Measurements from ENCODE around the gene FBXO10. TPM values are rescaled to one million over a fixed set of nuclear protein-coding genes. Genes with fewer than 3 reads are reported as not detected.

FBXO10 gene
- total and polyA plus RNA-seq, 2 experiments from 2014 or later = 3.4 to 13.4 TPM

- TF ChIP-seq, protein P1, sequence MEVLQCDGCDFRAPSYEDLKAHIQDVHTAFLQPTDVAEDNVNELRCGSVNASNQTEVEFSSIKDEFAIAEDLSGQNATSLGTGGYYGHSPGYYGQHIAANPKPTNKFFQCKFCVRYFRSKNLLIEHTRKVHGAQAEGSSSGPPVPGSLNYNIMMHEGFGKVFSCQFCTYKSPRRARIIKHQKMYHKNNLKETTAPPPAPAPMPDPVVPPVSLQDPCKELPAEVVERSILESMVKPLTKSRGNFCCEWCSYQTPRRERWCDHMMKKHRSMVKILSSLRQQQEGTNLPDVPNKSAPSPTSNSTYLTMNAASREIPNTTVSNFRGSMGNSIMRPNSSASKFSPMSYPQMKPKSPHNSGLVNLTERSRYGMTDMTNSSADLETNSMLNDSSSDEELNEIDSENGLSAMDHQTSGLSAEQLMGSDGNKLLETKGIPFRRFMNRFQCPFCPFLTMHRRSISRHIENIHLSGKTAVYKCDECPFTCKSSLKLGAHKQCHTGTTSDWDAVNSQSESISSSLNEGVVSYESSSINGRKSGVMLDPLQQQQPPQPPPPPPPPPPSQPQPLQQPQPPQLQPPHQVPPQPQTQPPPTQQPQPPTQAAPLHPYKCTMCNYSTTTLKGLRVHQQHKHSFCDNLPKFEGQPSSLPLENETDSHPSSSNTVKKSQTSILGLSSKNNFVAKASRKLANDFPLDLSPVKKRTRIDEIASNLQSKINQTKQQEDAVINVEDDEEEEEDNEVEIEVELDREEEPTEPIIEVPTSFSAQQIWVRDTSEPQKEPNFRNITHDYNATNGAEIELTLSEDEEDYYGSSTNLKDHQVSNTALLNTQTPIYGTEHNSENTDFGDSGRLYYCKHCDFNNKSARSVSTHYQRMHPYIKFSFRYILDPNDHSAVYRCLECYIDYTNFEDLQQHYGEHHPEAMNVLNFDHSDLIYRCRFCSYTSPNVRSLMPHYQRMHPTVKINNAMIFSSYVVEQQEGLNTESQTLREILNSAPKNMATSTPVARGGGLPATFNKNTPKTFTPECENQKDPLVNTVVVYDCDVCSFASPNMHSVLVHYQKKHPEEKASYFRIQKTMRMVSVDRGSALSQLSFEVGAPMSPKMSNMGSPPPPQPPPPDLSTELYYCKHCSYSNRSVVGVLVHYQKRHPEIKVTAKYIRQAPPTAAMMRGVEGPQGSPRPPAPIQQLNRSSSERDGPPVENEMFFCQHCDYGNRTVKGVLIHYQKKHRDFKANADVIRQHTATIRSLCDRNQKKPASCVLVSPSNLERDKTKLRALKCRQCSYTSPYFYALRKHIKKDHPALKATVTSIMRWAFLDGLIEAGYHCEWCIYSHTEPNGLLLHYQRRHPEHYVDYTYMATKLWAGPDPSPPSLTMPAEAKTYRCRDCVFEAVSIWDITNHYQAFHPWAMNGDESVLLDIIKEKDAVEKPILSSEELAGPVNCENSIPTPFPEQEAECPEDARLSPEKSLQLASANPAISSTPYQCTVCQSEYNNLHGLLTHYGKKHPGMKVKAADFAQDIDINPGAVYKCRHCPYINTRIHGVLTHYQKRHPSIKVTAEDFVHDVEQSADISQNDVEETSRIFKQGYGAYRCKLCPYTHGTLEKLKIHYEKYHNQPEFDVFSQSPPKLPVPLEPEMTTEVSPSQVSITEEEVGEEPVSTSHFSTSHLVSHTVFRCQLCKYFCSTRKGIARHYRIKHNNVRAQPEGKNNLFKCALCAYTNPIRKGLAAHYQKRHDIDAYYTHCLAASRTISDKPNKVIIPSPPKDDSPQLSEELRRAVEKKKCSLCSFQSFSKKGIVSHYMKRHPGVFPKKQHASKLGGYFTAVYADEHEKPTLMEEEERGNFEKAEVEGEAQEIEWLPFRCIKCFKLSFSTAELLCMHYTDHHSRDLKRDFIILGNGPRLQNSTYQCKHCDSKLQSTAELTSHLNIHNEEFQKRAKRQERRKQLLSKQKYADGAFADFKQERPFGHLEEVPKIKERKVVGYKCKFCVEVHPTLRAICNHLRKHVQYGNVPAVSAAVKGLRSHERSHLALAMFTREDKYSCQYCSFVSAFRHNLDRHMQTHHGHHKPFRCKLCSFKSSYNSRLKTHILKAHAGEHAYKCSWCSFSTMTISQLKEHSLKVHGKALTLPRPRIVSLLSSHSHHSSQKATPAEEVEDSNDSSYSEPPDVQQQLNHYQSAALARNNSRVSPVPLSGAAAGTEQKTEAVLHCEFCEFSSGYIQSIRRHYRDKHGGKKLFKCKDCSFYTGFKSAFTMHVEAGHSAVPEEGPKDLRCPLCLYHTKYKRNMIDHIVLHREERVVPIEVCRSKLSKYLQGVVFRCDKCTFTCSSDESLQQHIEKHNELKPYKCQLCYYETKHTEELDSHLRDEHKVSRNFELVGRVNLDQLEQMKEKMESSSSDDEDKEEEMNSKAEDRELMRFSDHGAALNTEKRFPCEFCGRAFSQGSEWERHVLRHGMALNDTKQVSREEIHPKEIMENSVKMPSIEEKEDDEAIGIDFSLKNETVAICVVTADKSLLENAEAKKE (CRISPR knock-in tag; IDR thresholded peaks at IDR 0.05) = no peak
- no peak for TF ChIP-seq CTCF (conservative IDR thresholded peaks at IDR 0.05; ENCODE audit: low read depth in 2 of 2)
- TF ChIP-seq POLR2AphosphoS5 (IDR thresholded peaks at IDR 0.05; ENCODE audit: low read depth) = no peak
- no peak for TF ChIP-seq ZNF331 (CRISPR knock-in tag; IDR thresholded peaks at IDR 0.05; ENCODE audit: low read depth)
These were observed 33.3 kb downstream of the FBXO10 start (continued) for GRCh38 chr9:37542895-37543294.

DNA sequence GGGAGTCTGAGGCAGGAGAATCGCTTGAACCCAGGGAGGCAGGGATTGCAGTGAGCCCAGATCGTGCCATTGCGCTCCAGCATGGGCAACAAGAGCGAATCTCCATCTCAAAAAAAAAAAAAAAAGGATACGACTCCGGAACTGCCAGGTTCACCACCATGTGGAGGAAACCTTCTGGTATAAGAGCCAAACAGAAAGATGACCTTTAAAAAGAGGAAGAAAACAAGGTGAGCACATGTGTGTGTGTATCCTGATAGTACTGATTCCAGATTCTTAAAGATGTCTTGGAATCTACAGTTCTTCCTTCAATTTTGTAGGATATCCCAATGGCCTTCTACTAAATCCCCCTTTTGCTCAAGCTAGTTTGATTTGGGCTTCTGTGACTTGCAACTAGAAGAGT lies 33.7 kb downstream of the FBXO10 start:
- Mint-ChIP-seq H3K27ac (no peak overlapping the region), H3K9me3 (no peaks in the 10 kb centered on the region), H3K36me3 (ENCODE audit: low read depth) (peaks cover 19% of the 10 kb centered on the region), H3K4me1 (no peaks in the 10 kb centered on the region), H3K4me3 (no peak overlapping the region), H3K27me3 (ENCODE audit: insufficient read depth, low read depth, poor library complexity) (peaks cover 4% of the 10 kb centered on the region)
- TF ChIP-seq POLR2AphosphoS5 (IDR thresholded peaks at IDR 0.05; ENCODE audit: low read depth) = no peak
- no peak for TF ChIP-seq ZNF331 (CRISPR knock-in tag; IDR thresholded peaks at IDR 0.05; ENCODE audit: low read depth)
- TF ChIP-seq CTCF (conservative IDR thresholded peaks at IDR 0.05; ENCODE audit: low read depth in 2 of 2) = no peak
- DNase-seq (ENCODE audit: low spot score) (no peak), ATAC-seq (no peak)
- no peaks in the 10 kb centered on the region for H3K27me3 ChIP-seq (ENCODE audit: insufficient read depth)
- no peaks in the 10 kb centered on the region for H3K9me2 ChIP-seq (ENCODE audit: insufficient read depth)
- H4K20me1 ChIP-seq (replicated peaks; ENCODE audit: insufficient read depth) = no peaks in the 10 kb centered on the region
- H3K27ac ChIP-seq (ENCODE audit: low read depth) = no peak overlapping the region
- no peak overlapping the region for H3K4me3 ChIP-seq
- H3K79me2 ChIP-seq (replicated peaks; ENCODE audit: insufficient read depth) = no peaks in the 10 kb centered on the region
- H3K4me1 ChIP-seq (ENCODE audit: insufficient read depth) = no peaks in the 10 kb centered on the region
- no peak overlapping the region for H3K4me2 ChIP-seq
- no peak overlapping the region for H2AFZ ChIP-seq
- peaks cover 5% of the 10 kb centered on the region; the same call in 1 of the 2 replicates for H3K36me3 ChIP-seq (ENCODE audit: insufficient read depth)
- H3F3A ChIP-seq (replicated peaks; ENCODE audit: low read depth) = no peaks in the 10 kb centered on the region

All from GM23338 (cell line).